ENCODE measurements around the gene CHSY1. TPM values are rescaled to one million over a fixed set of nuclear protein-coding genes. Genes with fewer than 3 reads are reported as not detected.

CHSY1 gene
- total RNA-seq, 1 donor = 23.4 TPM

DNA sequence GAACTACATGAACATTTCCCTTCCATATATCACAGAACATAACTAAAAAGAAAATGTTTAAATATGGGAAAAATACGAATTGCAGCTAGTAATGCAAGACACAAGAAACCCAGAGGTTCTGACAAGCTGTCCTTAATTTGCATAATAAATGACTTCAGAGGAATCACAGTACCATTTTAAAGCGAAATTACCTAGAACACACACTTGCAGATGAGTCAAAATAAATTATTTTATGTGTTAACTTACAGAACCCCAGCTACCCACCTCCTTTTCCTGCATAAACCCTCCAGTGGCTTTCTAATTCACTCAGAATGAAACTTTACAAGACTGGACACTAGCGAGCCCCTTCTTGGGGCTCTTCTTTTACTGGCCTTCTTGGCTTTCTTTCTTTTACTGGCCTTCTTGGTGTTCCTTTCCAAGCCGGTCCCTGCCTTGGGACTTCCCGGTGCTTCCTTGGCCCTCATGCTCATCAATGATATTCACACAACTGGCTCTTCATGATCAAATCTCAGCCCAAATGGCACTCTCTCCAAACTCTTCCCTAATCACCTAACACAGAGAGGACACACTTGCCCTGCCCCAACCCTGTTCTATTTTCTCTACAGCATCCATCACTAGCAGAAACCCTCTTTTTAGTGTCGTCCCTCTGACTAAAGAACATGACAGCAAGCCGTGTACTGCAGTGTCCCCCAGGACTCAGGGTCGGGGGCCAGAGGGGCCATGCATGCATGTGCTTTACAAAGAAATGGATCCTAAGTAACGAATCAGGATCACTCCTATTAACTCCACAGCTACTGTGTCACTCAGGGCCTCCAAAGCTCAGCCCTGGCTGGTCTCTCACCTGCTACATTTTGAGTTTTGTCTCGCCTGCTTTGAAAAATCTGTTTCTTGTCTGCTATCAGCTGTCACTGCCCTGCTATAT lies 4.8 kb downstream of the CHSY1 start:
- no peak for DNase-seq (ENCODE audit: low read depth in 2 of 3, low spot score in 2 of 3)

DNA sequence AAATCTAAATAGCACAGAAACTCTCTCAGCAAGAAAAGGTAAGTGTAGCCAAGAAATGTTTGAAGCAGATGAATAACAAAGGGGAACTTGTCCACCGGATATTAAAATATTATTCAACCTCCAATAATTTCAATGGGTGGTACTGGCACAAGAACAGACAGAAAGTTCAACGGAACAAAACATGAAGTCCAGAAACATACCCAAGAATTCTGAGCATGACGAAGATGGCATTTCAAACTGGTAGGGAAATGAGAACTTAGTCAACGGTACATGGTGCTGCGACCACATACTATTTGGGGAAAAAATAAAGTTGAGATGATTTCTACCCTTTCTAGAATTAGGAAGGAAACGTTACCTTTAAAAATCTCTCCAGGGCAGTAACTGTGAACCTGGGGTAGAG lies 5.5 kb downstream of the CHSY1 start:
- DNase-seq (ENCODE audit: low read depth in 2 of 3, low spot score in 2 of 3) = no peak

DNA sequence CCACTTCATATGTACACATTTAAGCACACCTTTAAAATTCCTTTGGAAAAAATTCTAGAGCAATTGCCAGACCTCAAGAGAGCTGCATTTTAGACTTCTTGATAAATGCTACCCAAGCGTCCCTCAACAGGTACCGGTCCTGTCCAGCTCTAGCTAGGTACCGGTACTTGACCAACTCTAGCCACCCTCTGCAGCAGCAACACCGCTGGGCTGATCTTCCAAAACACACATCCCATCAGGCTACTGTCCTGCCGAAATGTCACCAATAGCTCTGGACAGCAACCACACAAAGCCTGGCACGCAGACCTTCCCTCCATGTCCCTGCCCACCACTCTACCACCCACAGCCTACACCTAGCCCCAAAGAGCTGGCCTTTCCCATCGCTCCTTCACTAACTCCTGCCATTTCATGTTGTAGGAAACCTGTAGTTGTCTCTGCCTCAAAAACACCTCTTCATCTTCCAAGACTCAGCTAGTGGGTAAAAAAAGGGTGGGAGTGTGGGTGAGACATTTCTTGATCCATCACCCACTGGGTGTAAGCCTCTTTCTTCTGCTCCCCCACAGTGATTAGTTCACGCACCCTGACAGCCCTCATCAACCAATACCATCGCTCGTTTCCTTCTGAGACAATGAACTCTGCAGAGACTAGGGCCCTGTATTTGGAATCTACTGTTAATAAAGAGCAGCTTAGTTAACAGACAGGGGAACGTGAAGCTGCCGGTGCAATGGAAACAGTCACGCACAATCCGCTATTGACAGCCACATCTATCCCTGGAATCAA lies 6.8 kb downstream of the CHSY1 start:
- DNase-seq (ENCODE audit: low read depth in 2 of 3, low spot score in 2 of 3) = no peak

DNA sequence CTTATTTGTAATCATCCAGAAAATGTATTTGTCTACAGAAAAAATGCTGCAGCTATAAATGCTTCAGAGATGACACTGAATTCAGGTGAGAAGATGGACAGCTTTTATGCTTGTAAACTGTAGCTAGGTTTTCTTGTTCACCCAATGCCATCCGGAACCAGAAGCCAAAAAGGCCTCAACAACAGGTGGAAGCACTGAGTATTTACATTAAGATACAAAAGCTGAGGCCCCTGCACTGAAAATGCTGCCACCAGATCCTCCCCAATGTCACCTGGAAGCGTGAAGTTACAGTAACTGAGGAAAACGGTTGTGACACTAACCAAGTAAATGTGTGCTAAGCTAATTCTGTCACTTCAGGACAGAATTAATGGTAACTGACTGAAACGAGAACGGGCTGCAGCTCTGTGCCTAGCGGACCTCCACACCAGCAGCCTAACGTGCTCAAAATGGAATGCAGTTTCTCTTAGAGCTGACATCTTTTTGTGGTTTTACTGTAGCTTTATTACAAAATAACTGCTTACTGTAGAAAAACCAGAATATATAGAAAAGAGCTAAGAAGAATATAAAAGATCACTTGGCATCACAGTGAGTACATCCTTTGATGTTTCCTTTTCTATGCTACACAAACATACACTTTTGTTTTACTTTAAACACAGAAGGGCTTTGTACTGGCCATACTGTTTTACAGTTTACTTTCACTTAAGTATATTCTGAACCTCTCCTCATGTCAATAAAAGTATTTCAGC lies 7.6 kb downstream of the CHSY1 start:
- DNase-seq (ENCODE audit: low read depth in 2 of 3, low spot score in 2 of 3) = peak in 1 of 3 donors; percentile 11

DNA sequence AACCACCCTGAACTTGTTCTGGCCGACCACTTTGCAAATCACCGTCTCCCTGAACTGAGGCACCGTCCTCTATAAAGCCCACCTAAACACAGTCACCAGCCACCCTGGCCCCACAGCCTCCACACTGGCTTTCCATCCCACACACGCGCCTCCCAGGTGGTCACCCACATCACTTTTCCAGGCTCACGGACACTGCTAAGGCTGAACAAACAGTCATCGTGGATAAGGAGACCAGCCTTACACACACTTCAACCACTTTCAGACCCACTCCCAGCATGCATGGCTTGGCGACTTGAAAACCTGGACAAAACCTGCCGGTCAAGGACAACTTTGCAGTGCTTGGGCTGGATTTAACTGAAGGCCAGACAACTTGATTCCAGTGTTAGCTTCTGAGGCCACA lies 8.4 kb downstream of the CHSY1 start:
- DNase-seq (ENCODE audit: low read depth in 2 of 3, low spot score in 2 of 3) = no peak

DNA sequence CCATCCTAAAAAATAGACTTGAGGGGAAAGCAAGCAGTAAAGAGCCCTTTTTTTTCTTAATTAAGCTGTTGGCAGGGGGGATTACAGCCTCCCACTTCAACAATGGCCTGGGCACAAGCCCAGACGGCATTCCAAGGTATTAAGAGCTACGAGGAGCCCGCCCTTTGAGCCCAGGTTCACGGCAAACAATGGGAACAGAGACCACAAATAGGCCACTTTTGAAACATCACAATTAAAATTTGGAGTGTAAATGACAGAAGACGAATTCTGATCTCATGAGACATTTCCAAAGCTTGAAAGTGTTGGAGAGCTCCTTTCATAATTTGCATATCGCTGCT lies 8.9 kb downstream of the CHSY1 start:
- DNase-seq (ENCODE audit: low read depth in 2 of 3, low spot score in 2 of 3) = no peak

DNA sequence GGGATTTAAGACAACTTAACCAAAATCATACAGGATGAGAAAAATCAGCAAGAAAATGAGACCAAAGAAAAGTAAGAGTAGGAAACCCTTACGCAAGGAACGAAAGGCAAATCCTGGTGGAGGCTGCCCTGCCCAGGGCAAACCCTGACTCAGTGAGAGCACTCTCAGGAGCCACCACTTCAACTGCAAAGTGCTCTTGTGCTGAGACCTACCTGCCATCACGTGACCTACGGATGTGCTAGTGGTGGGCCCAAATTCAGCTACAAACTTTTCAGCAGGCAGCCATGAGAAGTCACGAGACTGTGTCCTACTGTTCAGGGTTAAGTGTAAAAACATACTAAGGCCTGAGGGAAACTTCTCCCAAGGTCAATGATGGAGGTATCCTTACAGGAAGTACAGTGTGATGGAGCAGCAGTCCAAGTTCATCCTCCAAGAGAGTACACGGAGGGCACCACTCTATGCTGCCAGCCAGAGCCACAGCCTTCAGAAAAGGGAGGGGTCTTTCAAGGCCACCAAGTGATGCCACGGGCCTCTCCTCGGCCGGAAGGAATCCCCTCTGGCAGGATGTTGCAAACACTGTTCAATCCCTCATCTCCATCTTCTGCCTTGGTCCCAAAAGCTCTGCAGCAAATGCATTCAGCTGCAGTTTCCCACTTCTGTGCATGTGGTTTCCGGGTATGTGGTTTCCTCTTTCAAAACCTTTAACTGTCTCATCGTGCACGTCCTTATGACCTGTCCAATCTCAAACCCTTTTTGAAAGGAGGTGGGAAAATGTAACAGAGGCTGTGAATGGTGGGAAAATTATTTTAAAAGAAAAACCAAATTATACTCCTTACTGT lies 9.5 kb downstream of the CHSY1 start:
- DNase-seq (ENCODE audit: low read depth in 2 of 3, low spot score in 2 of 3) = peak; percentile 55 to 95 (median 90)

DNA sequence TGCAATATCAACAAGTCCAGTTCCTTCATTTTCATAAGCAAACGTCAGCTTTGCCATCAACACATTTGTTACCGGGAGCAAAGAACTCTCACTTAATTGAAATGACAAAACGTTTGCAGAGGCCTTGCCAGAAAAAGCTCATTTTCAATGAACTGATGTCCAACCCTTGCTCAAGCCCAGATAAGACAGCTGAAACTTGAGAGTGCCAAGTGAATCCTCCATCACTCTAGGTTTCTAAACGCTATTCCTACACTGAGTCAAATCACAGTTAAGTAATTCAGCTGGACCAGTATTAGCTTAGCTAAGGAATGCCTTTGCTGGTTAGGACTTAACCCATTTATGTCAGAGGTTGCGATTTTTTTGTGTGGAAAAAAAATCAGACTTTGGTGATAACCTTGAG lies 11.5 kb downstream of the CHSY1 start:
- no peak for DNase-seq (ENCODE audit: low read depth in 2 of 3, low spot score in 2 of 3)

DNA sequence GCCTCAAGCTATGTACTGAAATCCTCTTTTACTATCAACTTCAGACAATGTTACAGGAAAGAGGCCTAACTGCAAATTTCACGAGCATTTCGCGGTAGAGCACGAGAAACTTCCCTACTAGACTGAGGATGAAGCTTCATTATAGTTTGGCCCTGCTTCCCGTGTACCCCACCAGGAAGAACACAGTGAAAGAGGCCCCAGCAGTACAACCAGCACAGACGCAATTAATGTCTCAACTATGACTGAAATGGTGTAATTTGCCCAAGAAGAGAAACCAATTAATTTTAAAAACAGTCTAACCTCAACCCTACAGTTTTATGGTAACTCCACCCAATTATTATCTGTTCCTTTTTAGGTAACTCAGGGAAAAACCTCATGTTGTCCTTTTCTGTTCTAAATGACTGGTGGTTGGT lies 12.1 kb downstream of the CHSY1 start:
- no peak for DNase-seq (ENCODE audit: low read depth in 2 of 3, low spot score in 2 of 3)

DNA sequence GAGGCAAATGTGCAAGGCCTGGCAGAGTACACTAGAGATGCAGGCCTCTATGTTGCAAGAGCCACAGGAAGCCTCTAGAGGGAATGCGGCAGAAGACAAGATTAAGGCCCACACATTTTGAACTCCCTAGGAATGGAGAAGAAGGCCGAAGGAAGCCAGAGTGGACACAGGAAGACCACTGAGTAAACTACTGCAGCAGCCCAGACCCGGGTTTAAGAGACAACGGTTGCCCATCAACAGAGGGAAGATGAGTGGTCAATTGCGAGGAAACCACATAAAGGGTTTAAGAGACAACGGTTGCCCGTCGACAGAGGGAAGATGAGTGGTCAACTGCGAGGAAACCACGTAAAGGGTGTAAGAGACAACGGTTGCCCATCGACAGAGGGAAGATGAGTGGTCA lies 14.6 kb downstream of the CHSY1 start:
- DNase-seq (ENCODE audit: low read depth in 2 of 3, low spot score in 2 of 3) = no peak

DNA sequence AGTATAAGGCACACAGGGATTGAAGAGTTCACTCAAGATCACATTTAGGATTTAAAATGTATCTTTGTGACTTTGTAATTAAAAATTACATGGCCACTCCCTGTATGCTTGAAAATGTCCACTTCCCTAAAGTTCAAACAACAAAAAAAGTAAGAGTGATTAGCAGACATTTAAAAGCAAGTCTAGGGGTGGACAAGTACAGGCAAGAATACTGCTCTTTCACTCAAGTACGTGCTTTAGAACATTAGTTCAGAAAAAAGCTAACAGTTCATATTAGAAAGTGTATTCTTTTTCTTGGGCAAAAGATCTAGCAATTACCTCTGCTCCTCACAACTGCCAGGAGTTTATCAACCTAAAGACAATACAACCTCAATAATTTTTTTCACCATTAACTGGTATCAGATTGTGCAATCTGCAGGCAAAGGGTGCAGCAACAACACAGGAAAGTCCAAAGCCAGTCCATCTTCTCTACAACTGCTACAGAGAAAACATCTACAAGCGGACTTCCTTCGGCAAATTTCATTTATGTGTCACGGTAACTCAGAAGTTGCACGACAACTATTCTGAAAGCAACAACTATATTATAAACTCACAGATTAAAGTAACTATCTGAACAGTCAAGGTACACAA lies 18.1 kb downstream of the CHSY1 start:
- DNase-seq (ENCODE audit: low read depth in 2 of 3, low spot score in 2 of 3) = no peak

DNA sequence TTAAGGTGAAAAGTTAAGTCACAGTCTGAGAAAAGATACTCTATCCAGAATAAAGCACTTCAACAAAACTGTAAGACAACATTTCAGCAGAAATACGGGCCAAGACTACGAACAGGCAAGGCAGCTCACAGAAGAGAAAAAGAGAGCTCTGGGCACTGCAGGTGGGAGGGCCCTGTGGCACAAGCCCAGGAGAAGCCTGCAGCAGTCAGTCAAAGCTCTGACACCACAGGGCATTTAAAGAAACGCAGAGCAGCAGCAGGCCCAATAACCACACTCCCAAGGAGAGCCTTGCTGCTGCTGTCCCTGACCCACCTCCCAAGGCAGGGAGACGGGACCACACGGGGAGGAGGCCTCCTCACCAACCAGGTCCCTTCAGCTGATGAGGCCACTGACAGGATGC lies 19.2 kb downstream of the CHSY1 start:
- no peak for DNase-seq (ENCODE audit: low read depth in 2 of 3, low spot score in 2 of 3)

DNA sequence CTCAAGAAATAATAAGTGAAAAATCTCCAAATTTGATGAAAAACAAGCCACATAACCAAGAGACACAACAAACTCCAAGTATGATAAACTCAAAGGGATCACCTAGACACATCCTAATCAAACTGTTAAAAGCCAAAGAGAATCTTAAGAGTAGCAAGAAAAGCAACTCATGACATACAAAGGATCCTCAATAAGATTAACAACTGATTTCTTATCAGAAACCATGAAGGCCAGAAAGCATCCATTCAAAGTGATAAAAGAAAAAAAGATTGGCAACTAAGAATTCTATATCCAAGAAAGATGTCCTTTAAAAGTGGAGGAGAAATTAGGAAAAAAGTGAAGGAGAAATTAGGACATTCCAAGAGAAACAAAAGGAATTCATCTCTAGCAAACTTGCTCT lies 23.5 kb downstream of the CHSY1 start:
- DNase-seq (ENCODE audit: low read depth in 2 of 3, low spot score in 2 of 3) = peak in 1 of 3 donors; percentile 21

DNA sequence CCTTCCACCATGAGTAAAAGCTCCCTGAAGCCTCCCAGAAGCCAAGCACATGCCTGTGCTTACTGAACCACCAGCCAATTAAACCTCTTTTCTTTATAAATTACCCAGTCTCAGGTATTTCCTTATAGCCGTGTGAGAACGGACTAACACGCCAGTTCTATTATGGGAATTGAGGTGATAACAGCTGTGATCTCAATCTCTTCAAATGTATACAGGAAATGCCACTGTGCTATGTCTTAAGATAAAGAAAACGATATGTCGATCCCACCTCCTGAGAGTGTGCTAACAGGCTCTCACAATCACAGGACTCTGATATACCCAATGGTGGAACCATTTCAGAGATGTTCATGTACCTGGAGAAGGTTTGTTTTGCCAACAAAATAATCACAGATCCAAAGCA lies 26.2 kb downstream of the CHSY1 start:
- DNase-seq (ENCODE audit: low read depth in 2 of 3, low spot score in 2 of 3) = no peak

DNA sequence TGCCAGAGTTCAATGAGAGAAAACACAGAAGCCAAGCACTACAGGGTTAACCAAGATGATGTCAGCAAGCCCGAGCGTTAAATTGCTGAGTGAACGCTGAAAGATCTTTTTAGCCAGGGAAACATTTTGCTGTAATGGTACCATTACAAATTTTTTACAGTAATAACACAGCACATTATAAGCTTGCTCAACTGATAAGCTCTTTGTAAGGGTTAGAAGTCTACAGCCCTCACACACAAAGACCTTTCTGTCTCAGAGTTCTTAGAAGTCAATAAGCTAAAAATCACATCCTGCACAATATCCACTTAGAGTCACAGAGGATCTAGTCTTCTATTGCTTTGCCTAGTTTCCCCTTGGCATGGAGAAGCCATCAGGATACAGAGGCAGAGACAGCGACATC lies 29.9 kb downstream of the CHSY1 start:
- DNase-seq (ENCODE audit: low read depth in 2 of 3, low spot score in 2 of 3) = no peak

DNA sequence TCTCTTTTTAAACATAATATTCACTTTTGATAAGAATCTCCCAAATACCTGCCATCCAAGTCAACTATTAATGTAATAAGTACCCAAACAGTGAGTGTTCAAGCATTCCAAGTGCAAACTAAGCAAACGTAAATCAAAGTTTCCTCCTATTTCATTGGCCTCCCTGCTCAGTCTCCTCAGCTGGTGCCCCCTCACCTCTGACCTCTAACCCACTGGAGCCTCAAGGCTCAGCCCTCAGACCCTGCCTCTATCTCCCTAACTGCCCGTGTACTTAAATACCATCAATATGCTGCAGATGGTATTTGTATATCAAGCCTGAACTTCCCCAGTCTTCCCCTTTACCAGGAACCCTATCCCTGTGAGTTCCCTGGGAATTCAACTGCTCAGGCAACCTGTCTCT lies 31.8 kb downstream of the CHSY1 start:
- DNase-seq (ENCODE audit: low read depth in 2 of 3, low spot score in 2 of 3) = no peak

DNA sequence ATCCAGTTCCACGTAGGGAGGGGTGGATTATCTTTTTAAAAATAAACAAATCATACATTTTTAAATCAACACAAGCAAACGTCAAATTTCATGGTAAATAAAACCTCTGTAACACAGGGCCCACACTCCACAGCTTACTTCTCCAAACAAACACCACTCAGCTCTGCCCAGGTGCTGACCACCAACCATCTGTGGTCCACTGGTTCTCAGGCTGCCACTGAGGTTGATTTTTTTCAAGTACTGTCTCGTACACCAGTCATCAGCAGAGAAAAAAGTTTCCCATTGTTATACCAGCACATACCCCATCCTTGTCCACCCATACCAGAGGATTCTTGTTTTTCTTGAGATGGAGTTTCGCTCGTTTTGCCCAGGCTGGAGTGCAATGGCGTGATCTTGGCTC lies 32.4 kb downstream of the CHSY1 start:
- DNase-seq (ENCODE audit: low read depth in 2 of 3, low spot score in 2 of 3) = no peak

DNA sequence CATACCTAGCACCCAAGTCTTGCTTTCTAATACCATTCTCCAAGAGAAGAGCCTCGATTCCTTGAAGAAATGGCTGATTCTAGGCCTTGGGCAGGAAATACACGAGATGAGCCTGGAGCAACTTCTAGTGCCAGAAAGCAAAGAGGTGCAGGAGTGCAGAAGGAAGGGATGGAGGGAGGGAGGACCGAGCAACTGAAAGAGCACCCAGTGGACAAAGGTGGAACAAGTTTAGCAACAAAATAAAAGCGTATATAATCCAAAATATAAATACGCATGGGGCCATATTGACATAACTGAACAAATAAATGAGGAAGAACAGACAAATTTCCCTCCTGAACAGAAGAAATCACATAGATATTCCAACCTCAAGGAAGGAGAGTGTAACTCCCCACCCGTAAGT lies 34.4 kb downstream of the CHSY1 start:
- no peak for DNase-seq (ENCODE audit: low read depth in 2 of 3, low spot score in 2 of 3)

DNA sequence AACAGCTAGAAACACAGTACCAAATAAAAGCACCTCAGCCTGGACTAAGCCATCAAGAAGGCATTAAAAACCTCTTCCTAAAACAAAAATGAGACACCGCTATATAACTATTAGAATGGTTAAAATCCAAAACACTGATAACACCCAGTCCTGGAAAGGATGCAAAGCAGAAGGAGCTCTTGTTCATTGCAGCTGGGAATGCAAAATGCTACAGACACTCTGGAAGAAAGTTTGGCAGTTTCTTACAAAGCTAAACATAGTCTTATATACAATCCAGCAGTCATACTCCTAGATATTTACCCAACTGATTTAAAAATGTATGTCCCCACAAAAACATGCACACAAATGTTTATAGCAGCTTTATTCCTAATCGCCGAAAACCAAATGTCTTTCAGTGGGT lies 35.7 kb downstream of the CHSY1 start:
- no peak for DNase-seq (ENCODE audit: low read depth in 2 of 3, low spot score in 2 of 3)

DNA sequence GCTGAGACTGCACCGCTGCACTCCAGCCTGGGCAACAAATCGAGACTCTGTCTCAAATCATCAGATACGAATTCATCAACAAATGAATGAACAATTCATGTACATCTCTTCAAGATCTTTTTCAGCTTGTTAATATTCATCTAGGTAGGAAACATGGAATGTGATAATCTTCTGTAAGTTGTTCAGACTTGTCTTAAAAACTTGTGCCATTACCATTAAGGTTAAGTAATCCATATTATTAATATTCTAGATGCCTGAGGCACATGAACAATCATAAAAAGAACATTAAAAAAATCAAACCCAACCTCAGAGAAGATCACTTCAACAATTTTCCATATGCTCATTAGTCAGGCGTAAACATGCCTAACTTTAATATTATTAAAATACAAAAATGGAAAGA lies 36.2 kb downstream of the CHSY1 start:
- DNase-seq (ENCODE audit: low read depth in 2 of 3, low spot score in 2 of 3) = no peak
